CD4-positive, alpha-beta T cell (primary cell): ENCODE data around the gene CBX2. TPM values are rescaled to one million over a fixed set of nuclear protein-coding genes. Genes with fewer than 3 reads are reported as not detected.

Experiments used
- ATAC-seq: fragments of 200-7000 bp; cut with Tn5 transposase; one replicate; pipeline ENCODE4 v1.10.0; 2022; ENCODE audit warnings: mild to moderate bottlenecking; ENCODE audit not compliant: poor library complexity
- CTCF ChIA-PET: fragments of 350-600 bp; sonication (Branson Sonifier 250); formaldehyde crosslinking; loops from one replicate; lab custom pipeline; 2021; ENCODE audit warnings: antibody characterized with exemption, inconsistent platforms; lab: Charles Lee
- POLR2A ChIA-PET: fragments of 350-600 bp; sonication (Branson Sonifier 250); formaldehyde crosslinking; loops from one replicate; lab custom pipeline; 2021; ENCODE audit warnings: antibody characterized with exemption, inconsistent platforms; lab: Charles Lee
- DNase-seq, 14 experiments: peaks; one replicate each; pipeline ENCODE4 v3.0.0-alpha.2; 2013 to 2020; ENCODE audit warnings: mixed read lengths in 2 of 14
- H3K27ac ChIP-seq, 2 donors: one replicate each; pipeline versions ENCODE4 v1.5.1 to v1.7.0; 2013; ENCODE audit warnings: low read length in 2 of 2, low read depth in 1 of 2, mild to moderate bottlenecking in 1 of 2
- H3K27me3 ChIP-seq, 2 experiments: 1 replicate in 1 of 2; 2 replicates in 1 of 2; pipeline versions ENCODE4 v1.6.1 to v1.7.0; 2013; ENCODE audit warnings: low read length in 2 of 2, control low read depth in 1 of 2, mild to moderate bottlenecking in 1 of 2, moderate library complexity in 1 of 2; ENCODE audit not compliant: insufficient read depth in 2 of 2, control insufficient read depth in 1 of 2
- H3K36me3 ChIP-seq: one replicate; pipeline ENCODE4 v1.6.1; 2013; ENCODE audit warnings: low read length, control low read depth; ENCODE audit not compliant: insufficient read depth
- H3K4me1 ChIP-seq: one replicate; pipeline ENCODE4 v1.6.1; 2013; ENCODE audit warnings: low read length, control low read depth; ENCODE audit not compliant: insufficient read depth
- H3K4me3 ChIP-seq: one replicate; pipeline ENCODE4 v1.5.1; 2013; ENCODE audit warnings: mild to moderate bottlenecking, low read length, moderate library complexity
- H3K9me3 ChIP-seq, 2 experiments: 1 replicate in 1 of 2; 2 replicates in 1 of 2; pipeline versions ENCODE4 v1.6.1 to v1.7.0; 2013; ENCODE audit warnings: low read length in 2 of 2, mild to moderate bottlenecking in 2 of 2, control low read depth in 1 of 2, moderate library complexity in 1 of 2; ENCODE audit not compliant: control insufficient read depth in 1 of 2, insufficient read depth in 1 of 2
- H3K27ac Mint-ChIP-seq: one replicate; pipeline ENCODE4 v1.8.0; 2020; ENCODE audit warnings: mixed read lengths
- H3K27me3 Mint-ChIP-seq: one replicate; pipeline ENCODE4 v1.8.0; 2021; ENCODE audit warnings: mixed read lengths
- H3K36me3 Mint-ChIP-seq: one replicate; pipeline ENCODE4 v1.8.0; 2021; ENCODE audit warnings: low read depth, mixed read lengths
- H3K4me1 Mint-ChIP-seq: one replicate; pipeline ENCODE4 v1.8.0; 2021; ENCODE audit warnings: low read depth, mixed read lengths
- H3K4me3 Mint-ChIP-seq: one replicate; pipeline ENCODE4 v1.8.0; 2020; ENCODE audit warnings: mild to moderate bottlenecking, mixed read lengths
- H3K9me3 Mint-ChIP-seq: one replicate; pipeline ENCODE4 v1.8.0; 2020; ENCODE audit warnings: mixed read lengths
- intact Hi-C, 2 experiments: fragments of 100-400 bp; cut with DNase I in 1 of 2; cut with micrococcal nuclease in 1 of 2; formaldehyde crosslinking; loops; one replicate each; pipeline versions ENCODE4 v1.15.1 to v1.9.0; 2023 to 2025; cut with DNase I, micrococcal nuclease
- total RNA-seq, 174 experiments: library from RNA in 2 of 174; stranded (reverse) in 2 of 174; gene quantifications; one replicate each; pipeline ENCODE4 v1.2.3 and lab custom pipeline; 2021 to 2026
- TF ChIP-seq, protein P1 (sequence below): fragments of 200-600 bp; IDR thresholded peaks from one replicate; pipeline ENCODE4 v1.8.0; 2022; ENCODE audit warnings: antibody characterized with exemption, mild to moderate bottlenecking

The CBX2 gene
- total RNA-seq, 2 experiments from 2014 or later: 0.31 TPM; not detected in 1

DNA sequence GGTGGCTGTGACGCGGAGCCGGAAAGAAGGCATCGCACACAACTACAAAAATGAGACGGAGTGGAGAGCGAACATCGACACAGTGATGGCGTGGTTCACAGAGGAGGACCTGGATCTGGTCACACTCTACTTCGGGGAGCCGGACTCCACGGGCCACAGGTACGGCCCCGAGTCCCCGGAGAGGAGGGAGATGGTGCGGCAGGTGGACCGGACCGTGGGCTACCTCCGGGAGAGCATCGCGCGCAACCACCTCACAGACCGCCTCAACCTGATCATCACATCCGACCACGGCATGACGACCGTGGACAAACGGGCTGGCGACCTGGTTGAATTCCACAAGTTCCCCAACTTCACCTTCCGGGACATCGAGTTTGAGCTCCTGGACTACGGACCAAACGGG lies 42.9 kb upstream of the CBX2 start:
- Histone ChIP-seq H3K9me3 (no peaks in the 10 kb centered on the region), H3K4me3 (no peak overlapping the region), H3K4me1 (peaks cover 19% of the 10 kb centered on the region), H3K27me3 (peaks cover 4 to 6% of the 10 kb centered on the region in 2 experiments), H3K27ac (no peak overlapping the region), H3K36me3 (no peaks in the 10 kb centered on the region)
- POLR2A ChIA-PET: no interaction called here
- Mint-ChIP-seq H3K36me3 (no peaks in the 10 kb centered on the region), H3K4me3 (no peak overlapping the region), H3K4me1 (no peaks in the 10 kb centered on the region), H3K27me3 (peaks cover 32% of the 10 kb centered on the region), H3K27ac (no peak overlapping the region), H3K9me3 (no peaks in the 10 kb centered on the region)
- no peak for ATAC-seq
- intact Hi-C loops: no loop called here
- TF ChIP-seq, protein P1, sequence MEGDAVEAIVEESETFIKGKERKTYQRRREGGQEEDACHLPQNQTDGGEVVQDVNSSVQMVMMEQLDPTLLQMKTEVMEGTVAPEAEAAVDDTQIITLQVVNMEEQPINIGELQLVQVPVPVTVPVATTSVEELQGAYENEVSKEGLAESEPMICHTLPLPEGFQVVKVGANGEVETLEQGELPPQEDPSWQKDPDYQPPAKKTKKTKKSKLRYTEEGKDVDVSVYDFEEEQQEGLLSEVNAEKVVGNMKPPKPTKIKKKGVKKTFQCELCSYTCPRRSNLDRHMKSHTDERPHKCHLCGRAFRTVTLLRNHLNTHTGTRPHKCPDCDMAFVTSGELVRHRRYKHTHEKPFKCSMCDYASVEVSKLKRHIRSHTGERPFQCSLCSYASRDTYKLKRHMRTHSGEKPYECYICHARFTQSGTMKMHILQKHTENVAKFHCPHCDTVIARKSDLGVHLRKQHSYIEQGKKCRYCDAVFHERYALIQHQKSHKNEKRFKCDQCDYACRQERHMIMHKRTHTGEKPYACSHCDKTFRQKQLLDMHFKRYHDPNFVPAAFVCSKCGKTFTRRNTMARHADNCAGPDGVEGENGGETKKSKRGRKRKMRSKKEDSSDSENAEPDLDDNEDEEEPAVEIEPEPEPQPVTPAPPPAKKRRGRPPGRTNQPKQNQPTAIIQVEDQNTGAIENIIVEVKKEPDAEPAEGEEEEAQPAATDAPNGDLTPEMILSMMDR: no peak
- DNase-seq: no peak
- CTCF ChIA-PET: no interaction called here

DNA sequence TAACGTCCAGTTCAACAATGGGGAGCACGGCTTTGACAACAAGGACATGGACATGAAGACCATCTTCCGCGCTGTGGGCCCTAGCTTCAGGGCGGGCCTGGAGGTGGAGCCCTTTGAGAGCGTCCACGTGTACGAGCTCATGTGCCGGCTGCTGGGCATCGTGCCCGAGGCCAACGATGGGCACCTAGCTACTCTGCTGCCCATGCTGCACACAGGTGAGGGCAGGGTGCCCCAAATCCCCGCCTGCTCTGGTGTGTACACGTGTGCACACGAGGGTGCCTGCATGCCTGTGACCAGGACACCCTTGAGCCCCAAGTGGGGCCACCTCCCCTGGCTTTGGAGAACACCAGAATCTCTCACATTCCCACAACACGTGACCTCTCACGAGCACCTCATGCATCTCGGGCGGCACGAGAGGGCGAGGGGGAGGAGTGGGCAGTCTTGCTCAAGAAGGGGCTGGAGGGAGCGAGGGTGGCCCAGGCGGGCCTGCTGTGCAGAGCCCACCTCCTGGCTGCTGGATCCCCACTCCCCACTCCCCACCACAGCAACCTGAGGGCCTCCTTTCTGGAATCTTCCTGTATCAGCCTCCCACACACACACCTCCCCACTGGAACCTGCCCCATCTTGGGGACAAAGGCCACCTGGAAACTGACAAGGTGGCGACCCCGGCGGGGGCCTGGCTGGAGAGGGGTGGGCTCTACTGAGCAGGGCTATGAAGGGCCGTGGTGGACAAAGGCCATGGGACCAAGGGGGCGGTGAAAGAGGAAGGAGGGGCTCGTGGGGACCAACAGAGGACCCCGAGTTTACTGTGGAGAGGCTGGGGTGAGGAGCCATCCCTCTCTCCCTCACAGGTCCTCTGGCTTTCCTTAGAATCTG lies 40.7 kb upstream of the CBX2 start:
- Histone ChIP-seq H3K27me3 (peaks cover 15 to 18% of the 10 kb centered on the region in 2 experiments), H3K4me3 (no peak overlapping the region), H3K36me3 (no peaks in the 10 kb centered on the region), H3K4me1 (peaks cover 24% of the 10 kb centered on the region), H3K9me3 (peaks cover 0 to 7% of the 10 kb centered on the region in 2 experiments), H3K27ac (no peak overlapping the region)
- intact Hi-C loops: no loop called here
- TF ChIP-seq, protein P1: no peak
- DNase-seq: no peak
- Mint-ChIP-seq H3K9me3 (no peaks in the 10 kb centered on the region), H3K4me3 (no peak overlapping the region), H3K27ac (no peak overlapping the region), H3K4me1 (no peaks in the 10 kb centered on the region), H3K27me3 (peaks cover 38% of the 10 kb centered on the region), H3K36me3 (no peaks in the 10 kb centered on the region)
- ATAC-seq: no peak
- ChIA-PET POLR2A (no interaction called here), CTCF (interaction anchor here (0.6 kb wide), 1 partner anchor 15 kb away, joined by 3 read pairs; no protein-coding TSS in a partner anchor)

DNA sequence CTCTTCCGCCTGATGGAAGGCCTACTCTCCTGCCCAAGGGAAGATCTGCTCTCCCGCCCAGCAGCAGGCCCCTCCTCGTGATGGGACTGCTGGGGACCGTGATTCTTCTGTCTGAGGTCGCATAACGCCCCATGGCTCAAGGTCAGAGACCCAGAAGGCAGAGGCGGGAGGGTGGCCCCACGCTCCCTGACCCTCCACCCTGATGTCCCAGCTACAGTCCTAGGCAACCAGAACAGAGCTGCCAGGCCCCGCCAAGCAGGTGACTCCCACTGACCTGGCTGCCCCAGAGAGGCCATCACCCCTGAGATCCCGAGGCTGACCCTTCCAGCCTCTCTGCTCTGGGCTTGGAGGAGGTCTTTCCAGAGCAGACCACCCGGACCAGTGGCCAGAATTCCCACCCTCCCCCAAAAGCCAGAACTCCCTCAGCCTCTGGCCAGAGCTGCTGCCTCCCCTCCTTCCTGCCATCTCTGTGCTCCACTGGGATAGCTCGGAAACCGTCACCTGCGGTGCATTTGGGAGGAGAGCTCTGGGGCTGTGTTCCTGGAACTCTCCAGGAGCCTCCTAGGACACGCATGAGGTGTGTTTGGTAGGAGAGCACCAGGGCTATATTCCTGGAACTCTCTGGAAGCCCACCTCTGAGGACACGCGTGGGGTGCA lies 39.9 kb upstream of the CBX2 start:
- Mint-ChIP-seq H3K4me1 (no peaks in the 10 kb centered on the region), H3K27ac (no peak overlapping the region), H3K4me3 (no peak overlapping the region), H3K9me3 (no peaks in the 10 kb centered on the region), H3K36me3 (no peaks in the 10 kb centered on the region), H3K27me3 (peaks cover 38% of the 10 kb centered on the region)
- TF ChIP-seq, protein P1: no peak
- no peak for ATAC-seq
- Histone ChIP-seq H3K4me3 (no peak overlapping the region), H3K36me3 (no peaks in the 10 kb centered on the region), H3K27me3 (peaks cover 18 to 22% of the 10 kb centered on the region in 2 experiments), H3K9me3 (peaks cover 0 to 7% of the 10 kb centered on the region in 2 experiments), H3K4me1 (peaks cover 20% of the 10 kb centered on the region), H3K27ac (no peak overlapping the region)
- ChIA-PET POLR2A (no interaction called here), CTCF (interaction anchor here (0.6 kb wide), 1 partner anchor 15 kb away, joined by 3 read pairs; no protein-coding TSS in a partner anchor)
- intact Hi-C loops: no loop called here
- DNase-seq: no peak
